A673 (cell line): ENCODE data around the gene AQP6.

Experiments
- CTCF ChIP-seq: fragments of 300-800, 200-600 bp; sonication (generic); conservative IDR thresholded peaks from 2 replicates; pipeline ENCODE4 v1.5.1; 2017; ENCODE audit warnings: low read depth, mild to moderate bottlenecking, antibody characterized with exemption, low read length, moderate library complexity, mixed read lengths
- EZH2 ChIP-seq: fragments of 200-600 bp; sonication (generic); IDR thresholded peaks from 2 replicates; pipeline ENCODE4 v1.6.1; 2017; ENCODE audit warnings: borderline replicate concordance, low read depth, mild to moderate bottlenecking, mixed read lengths, antibody characterized with exemption, low read length; ENCODE audit not compliant: poor library complexity, severe bottlenecking

- TF ChIP-seq CTCF (no peak), EZH2 (no peak)
Observed at GRCh38 chr12:49964849-49965624, 7.7 kb upstream of the AQP6 start.
